HuH-7 (cell line): Measurements from ENCODE around the gene CST3.

Experiments used
- DNase-seq: peaks from one replicate; pipeline ENCODE4 v3.0.0; 2011; ENCODE audit warnings: low spot score

Gene CST3

GRCh38 chr20:23601715-23602114, 36.0 kb downstream of the CST3 start:
- DNase-seq, result no peak

GRCh38 chr20:23598481-23598880, 39.3 kb downstream of the CST3 start:
- no peak for DNase-seq

- no peak for DNase-seq
Observed at GRCh38 chr20:23596579-23597250, 41.0 kb downstream of the CST3 start.

- no peak for DNase-seq
Observed at GRCh38 chr20:23595941-23596340, 41.8 kb downstream of the CST3 start.

GRCh38 chr20:23588434-23589403, 49.0 kb downstream of the CST3 start:
- DNase-seq, result no peak

- no peak for DNase-seq
Observed at GRCh38 chr20:23587631-23588030, 50.1 kb downstream of the CST3 start.

- DNase-seq, result no peak
Observed at GRCh38 chr20:23586735-23587525, 50.8 kb downstream of the CST3 start.

GRCh38 chr20:23585808-23586734, 51.7 kb downstream of the CST3 start:
- DNase-seq, result no peak

GRCh38 chr20:23585449-23585807, 52.3 kb downstream of the CST3 start:
- DNase-seq, result no peak

GRCh38 chr20:23584434-23585199, 53.1 kb downstream of the CST3 start:
- DNase-seq, result no peak
